NB4 (cell line): ENCODE measurements around the gene CRISPLD2.

Experiments
- DNase-seq: peaks from one replicate; pipeline ENCODE4 v3.0.0; 2010; ENCODE audit warnings: low read depth
- H3K4me3 ChIP-seq: one replicate; pipeline ENCODE4 v1.5.1; 2011; ENCODE audit warnings: mild to moderate bottlenecking, low read depth, low read length, moderate library complexity
- MYC ChIP-seq: IDR thresholded peaks from 2 replicates; pipeline ENCODE4 v1.6.1; 2011; ENCODE audit warnings: low read depth, low read length
- POLR2A ChIP-seq: IDR thresholded peaks from 2 replicates; pipeline ENCODE4 v1.6.1; 2011; ENCODE audit warnings: mild to moderate bottlenecking; ENCODE audit not compliant: insufficient read length; ENCODE audit errors: extremely low read depth
- TF ChIP-seq, protein P1 (sequence below): IDR thresholded peaks from 2 replicates; pipeline ENCODE4 v1.6.1; 2011; ENCODE audit warnings: low read depth, low read length
- TF ChIP-seq, protein P2 (sequence below): IDR thresholded peaks from one replicate; pipeline ENCODE4 v1.5.1; 2012; ENCODE audit warnings: low read depth, low read length

Gene CRISPLD2

GRCh38 chr16:84876873-84877606, 57.3 kb downstream of the CRISPLD2 start:
- DNase-seq, result no peak
- TF ChIP-seq, protein P1, sequence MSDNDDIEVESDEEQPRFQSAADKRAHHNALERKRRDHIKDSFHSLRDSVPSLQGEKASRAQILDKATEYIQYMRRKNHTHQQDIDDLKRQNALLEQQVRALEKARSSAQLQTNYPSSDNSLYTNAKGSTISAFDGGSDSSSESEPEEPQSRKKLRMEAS, result no peak
- TF ChIP-seq MYC (no peak), POLR2A (no peak)
- TF ChIP-seq, protein P2, sequence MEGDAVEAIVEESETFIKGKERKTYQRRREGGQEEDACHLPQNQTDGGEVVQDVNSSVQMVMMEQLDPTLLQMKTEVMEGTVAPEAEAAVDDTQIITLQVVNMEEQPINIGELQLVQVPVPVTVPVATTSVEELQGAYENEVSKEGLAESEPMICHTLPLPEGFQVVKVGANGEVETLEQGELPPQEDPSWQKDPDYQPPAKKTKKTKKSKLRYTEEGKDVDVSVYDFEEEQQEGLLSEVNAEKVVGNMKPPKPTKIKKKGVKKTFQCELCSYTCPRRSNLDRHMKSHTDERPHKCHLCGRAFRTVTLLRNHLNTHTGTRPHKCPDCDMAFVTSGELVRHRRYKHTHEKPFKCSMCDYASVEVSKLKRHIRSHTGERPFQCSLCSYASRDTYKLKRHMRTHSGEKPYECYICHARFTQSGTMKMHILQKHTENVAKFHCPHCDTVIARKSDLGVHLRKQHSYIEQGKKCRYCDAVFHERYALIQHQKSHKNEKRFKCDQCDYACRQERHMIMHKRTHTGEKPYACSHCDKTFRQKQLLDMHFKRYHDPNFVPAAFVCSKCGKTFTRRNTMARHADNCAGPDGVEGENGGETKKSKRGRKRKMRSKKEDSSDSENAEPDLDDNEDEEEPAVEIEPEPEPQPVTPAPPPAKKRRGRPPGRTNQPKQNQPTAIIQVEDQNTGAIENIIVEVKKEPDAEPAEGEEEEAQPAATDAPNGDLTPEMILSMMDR, result no peak
- no peak overlapping the region for H3K4me3 ChIP-seq

DNA sequence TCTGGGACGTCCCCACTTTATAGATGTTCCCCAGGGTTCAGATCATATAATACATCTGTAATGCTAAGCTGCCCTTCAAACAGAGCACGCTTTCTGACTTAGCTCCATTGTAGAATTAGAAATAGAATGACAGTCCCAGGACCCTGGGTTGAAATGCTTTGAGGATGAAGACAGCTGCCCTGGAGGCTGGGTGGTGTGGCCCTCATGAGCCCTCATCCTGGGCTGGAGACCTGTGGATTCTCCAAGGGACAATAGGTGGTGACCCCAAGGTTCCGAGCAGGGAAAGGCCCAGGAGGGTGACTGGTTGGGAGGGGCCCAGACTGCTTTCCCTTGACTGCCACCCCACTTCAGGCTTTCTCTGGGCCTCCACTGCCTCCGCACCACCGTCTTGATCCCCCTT, 59.0 kb downstream of the CRISPLD2 start:
- DNase-seq, result no peak
- no peak overlapping the region for H3K4me3 ChIP-seq
- no peak for TF ChIP-seq MYC
- TF ChIP-seq, protein P2, result no peak
- TF ChIP-seq POLR2A, result no peak
- TF ChIP-seq, protein P1, result no peak

GRCh38 chr16:84879569-84880487, 60.0 kb downstream of the CRISPLD2 start:
- no peak for DNase-seq
- no peak overlapping the region for H3K4me3 ChIP-seq
- TF ChIP-seq, protein P2, result no peak
- TF ChIP-seq, protein P1, result no peak
- TF ChIP-seq POLR2A (no peak), MYC (no peak)

GRCh38 chr16:84881702-84882521, 62.1 kb downstream of the CRISPLD2 start:
- TF ChIP-seq, protein P2, result no peak
- TF ChIP-seq POLR2A (no peak), MYC (no peak)
- TF ChIP-seq, protein P1, result no peak
- no peak overlapping the region for H3K4me3 ChIP-seq
- no peak for DNase-seq

DNA sequence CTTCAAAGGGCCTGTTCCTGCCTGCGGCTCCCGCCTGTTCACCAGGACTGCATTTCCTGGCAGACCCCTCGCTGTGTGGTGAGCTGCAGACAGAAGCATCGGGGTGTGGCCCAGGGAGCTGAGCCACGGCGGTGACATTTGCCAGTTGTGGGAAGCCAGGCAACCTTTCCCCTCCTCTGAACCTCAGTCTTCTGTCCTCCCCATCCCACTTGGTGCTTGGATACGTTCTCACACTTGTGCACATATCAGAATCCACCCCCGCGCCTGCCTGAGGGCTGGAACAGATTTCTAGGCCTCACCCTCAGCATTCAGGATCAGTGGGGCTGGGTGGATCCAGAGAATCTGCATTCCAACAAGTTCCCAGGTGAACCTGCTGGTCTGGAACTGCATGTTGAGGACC, 63.5 kb downstream of the CRISPLD2 start:
- no peak for DNase-seq
- TF ChIP-seq POLR2A (no peak), MYC (no peak)
- TF ChIP-seq, protein P2, result no peak
- TF ChIP-seq, protein P1, result no peak
- H3K4me3 ChIP-seq, result no peak overlapping the region
